Activated CD4-positive, CD25-positive, alpha-beta regulatory T cell treated with anti-CD3 and anti-CD28 coated beads, Interleukin-2, amount 50 U/mL, for 16 hours (primary cell): ENCODE measurements around the gene TMPRSS11F.

ENCODE experiments used
- DNase-seq: peaks from one replicate; pipeline ENCODE4 v3.0.0-alpha.2; 2020; ENCODE audit warnings: low read depth, low spot score

Gene TMPRSS11F

DNA sequence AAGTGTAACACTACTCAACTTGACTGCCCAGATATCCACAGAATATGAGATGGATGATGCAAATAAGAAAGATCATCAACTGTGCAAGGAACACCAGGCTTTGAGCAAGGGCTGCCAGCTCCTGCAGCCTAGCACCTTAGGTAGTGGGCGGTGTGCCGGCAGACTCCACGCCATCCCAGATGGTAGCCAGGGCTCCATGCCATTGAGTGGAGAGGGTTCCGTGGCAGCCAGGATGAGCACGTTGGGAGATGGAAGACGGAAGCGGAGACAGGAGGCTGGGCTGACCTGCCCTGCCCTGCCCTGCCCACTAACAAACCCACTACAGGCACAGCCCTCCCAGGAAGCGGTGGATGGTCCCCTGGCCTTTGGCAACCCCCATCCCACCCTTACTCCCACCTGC, 51.9 kb downstream of the TMPRSS11F start:
- no peak for DNase-seq

DNA sequence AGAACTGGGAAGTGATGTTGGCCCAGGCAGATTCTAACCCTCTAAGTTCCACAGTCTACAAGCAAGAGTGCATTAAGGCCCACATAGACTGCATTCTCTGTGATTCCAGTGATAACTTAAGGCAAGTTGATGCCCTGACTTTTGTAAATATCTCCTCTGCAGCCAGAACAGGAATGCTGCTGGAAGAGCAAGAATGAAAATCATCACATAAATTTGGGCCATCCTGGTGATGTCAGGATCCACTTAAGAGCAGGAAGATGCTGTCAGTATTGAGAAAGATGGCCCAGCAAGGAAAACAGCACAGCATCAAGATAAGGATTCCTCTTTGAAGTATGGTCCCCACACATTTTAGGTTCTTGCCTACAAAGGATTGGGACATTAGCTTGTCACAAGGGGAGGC, 52.4 kb downstream of the TMPRSS11F start:
- DNase-seq, result no peak

DNA sequence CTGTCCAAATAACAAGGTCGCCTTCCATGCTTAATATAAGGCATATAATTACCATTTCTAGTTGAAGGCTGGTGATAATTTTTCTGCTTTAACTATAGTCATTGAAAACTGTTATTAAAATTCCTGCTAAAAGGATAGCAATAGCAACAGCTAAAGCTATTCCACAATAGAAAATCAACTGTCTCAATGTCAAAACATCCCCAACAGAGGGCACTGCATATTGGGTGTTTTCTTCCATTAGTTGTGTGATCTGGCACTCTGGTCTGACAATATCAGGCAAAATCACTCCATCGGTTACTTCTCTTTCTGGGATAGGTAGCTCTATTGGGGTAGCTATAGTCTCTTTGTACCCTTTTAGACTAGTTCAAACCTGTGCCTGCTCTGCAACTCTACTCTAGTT, 53.5 kb downstream of the TMPRSS11F start:
- DNase-seq, result no peak

DNA sequence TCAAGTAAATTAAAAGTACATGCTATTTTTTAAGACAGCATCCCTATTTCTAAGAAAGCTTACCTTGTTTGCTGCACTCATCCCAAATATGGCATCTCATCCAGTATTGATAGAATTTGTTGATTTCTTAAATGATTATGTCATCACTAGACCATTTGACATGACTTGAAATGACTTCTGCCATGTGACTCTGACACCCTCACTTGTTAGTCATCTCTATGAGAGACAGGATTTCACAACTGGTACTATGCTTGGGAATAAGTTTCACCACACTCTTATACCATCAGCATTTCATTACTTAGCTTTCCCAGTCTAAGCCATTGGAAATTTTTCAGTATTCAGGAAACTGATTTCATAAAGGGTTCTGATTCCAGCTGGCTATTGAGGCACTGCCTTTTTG, 55.3 kb downstream of the TMPRSS11F start:
- DNase-seq, result no peak

DNA sequence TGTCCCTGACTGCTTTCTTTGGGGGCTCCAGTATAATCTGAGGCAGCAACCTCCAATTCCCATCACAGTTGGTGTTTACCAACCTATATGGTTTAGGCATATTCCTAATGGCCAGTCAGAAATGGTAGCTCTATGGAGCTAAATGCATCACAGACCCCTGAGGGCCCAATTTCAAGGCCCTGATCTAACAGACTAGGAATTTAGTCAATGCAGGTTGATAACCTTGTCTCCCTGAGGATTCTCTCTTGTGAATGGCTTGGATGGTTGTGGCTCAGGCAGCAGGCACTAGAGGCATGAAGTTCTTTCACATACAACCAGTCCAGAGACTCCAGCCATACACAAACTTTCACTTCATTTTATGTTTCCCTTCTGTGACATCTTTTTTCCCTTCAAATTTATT, 59.4 kb downstream of the TMPRSS11F start:
- no peak for DNase-seq

DNA sequence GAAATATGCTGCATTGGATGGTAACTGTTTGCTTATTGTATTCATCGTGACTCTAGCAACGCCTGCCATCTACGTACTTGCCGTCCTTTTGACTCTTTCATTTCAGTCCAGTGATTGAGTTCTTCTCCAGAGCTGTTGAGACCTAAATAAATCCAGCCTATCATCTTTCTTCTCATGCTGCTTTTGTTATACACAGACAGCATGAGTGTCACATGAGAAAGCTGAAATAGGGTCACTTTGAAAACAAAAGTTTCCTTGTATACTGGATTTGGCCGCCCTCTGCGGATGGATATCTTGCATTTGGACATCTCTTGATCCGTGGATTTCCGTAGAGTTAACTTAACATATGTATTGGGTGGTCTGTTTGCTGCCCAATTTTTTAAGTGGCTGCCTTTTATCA, 67.2 kb downstream of the TMPRSS11F start:
- DNase-seq, result no peak

DNA sequence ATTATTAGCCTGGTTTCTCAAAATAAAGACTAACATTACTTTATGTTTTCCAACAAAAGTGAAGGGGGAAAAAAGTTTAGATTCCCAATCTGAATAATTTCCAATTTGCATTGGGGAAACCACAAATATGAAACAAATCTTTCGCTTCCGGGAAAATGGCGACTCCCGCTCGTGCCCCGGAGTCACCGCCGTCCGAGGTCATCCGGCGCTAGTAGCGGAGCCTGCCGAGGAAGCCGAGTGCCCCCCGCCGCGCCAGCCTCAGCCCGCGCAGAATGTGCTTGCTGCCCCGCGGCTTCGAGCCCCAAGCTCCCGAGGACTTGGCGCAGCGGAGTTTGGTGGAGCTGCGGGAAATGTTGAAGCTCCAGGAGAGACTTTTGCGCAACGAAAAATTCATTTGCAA, 91.4 kb downstream of the TMPRSS11F start:
- no peak for DNase-seq

DNA sequence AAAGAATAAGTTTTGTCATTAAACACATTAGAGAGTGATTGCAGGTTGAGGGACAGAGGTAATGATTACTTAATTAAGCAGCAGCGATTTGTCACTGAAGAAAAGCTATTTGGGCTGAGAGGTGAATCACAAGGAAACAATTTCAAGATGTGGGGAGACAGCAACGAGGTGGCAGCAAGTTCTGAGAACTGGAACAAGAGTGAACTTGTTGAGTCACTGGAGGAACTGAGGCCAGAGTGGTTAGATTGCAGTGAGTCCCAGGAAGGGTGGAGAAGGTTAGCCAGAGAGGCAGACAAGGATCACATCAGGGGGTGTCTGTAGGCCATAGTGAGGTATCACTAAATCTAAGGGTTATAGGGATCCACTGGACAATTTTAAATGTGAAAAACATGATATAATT, 108.5 kb downstream of the TMPRSS11F start:
- no peak for DNase-seq

DNA sequence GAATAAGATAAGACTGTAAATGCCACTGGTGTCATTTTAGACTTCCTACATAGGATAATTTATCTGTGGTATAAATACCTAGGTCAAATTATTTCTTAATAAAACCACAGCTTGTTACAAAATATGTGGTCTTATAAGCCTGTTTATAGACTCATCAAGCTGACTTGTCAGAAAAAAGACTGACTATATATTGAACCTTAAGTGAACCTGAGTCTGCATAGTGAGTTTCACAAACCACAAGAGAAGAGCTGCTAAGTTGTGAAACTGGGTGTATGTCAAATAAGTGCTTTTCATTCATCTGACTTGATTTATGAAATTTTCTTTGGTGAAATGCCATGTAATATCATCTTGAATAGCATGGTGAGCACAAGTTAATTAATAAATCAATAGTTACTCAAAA, 118.0 kb downstream of the TMPRSS11F start:
- no peak for DNase-seq
